GM06990 (cell line): ENCODE data around the gene ITGB5.
A peak's percentile ranks its signal among the peaks of the same experiment; 100 is the strongest.

Source experiments
- DNase-seq: peaks from one replicate; pipeline ENCODE4 v3.0.0-alpha.2; 2011; ENCODE audit not compliant: insufficient read length; ENCODE audit errors: extremely low read depth
- H3K27me3 ChIP-seq: replicated peaks from 2 replicates; pipeline ENCODE4 v1.6.0; 2011; ENCODE audit warnings: low read length; ENCODE audit not compliant: control insufficient read depth, insufficient read depth
- H3K36me3 ChIP-seq: 2 replicates; pipeline ENCODE4 v1.5.1; 2011; ENCODE audit warnings: low read length; ENCODE audit not compliant: control insufficient read depth, insufficient read depth
- H3K4me3 ChIP-seq: replicated peaks from 2 replicates; pipeline ENCODE4 v1.5.1; 2011; ENCODE audit warnings: low read depth, mild to moderate bottlenecking, control low read depth, low read length
- CTCF ChIP-seq: IDR thresholded peaks from 2 replicates; pipeline ENCODE4 v1.5.1; 2011; ENCODE audit warnings: low read length, control low read depth, mild to moderate bottlenecking, inconsistent platforms; ENCODE audit not compliant: insufficient read depth, poor library complexity, severe bottlenecking

Gene ITGB5

GRCh38 chr3:124837065-124837464 lies 50.1 kb downstream of the ITGB5 start:
- TF ChIP-seq CTCF = no peak
- no peaks in the 10 kb centered on the region for H3K27me3 ChIP-seq
- H3K36me3 ChIP-seq = no peaks in the 10 kb centered on the region
- DNase-seq = no peak
- no peak overlapping the region for H3K4me3 ChIP-seq

GRCh38 chr3:124836448-124836847 lies 50.7 kb downstream of the ITGB5 start:
- H3K36me3 ChIP-seq = no peaks in the 10 kb centered on the region
- no peak for DNase-seq
- H3K27me3 ChIP-seq = no peaks in the 10 kb centered on the region
- H3K4me3 ChIP-seq = no peak overlapping the region
- no peak for TF ChIP-seq CTCF

- Histone ChIP-seq H3K27me3 (no peaks in the 10 kb centered on the region), H3K4me3 (peak overlapping the region; percentile 44), H3K36me3 (no peaks in the 10 kb centered on the region)
- DNase-seq = peak; percentile 71
- TF ChIP-seq CTCF = no peak
Observed at GRCh38 chr3:124834723-124835718, 52.1 kb downstream of the ITGB5 start.

GRCh38 chr3:124833710-124834332 lies 53.3 kb downstream of the ITGB5 start:
- no peak for DNase-seq
- no peaks in the 10 kb centered on the region for H3K27me3 ChIP-seq
- no peak for TF ChIP-seq CTCF
- no peak overlapping the region for H3K4me3 ChIP-seq
- no peaks in the 10 kb centered on the region for H3K36me3 ChIP-seq

- Histone ChIP-seq H3K27me3 (no peaks in the 10 kb centered on the region), H3K36me3 (no peaks in the 10 kb centered on the region)
- no peak for DNase-seq
Observed at GRCh38 chr3:124832782-124833709, 54.1 kb downstream of the ITGB5 start.

More at GRCh38 chr3:124832782-124833709, 54.1 kb downstream of the ITGB5 start:
- TF ChIP-seq CTCF = no peak
- H3K4me3 ChIP-seq = no peak overlapping the region
